Measurements from ENCODE around the gene KIAA2012.

KIAA2012 gene

GRCh38 chr2:202157211-202157990 lies 84.3 kb downstream of the KIAA2012 start:
- DNase-seq = no peak

- no peak for DNase-seq
These were observed 85.7 kb downstream of the KIAA2012 start for GRCh38 chr2:202158796-202159195.

- DNase-seq = no peak
These were observed 88.2 kb downstream of the KIAA2012 start for GRCh38 chr2:202161151-202161835.

GRCh38 chr2:202164411-202164810 lies 91.4 kb downstream of the KIAA2012 start:
- DNase-seq = no peak

- DNase-seq = no peak
These were observed 92.2 kb downstream of the KIAA2012 start for GRCh38 chr2:202165208-202165607.

- no peak for DNase-seq
These were observed 92.9 kb downstream of the KIAA2012 start for GRCh38 chr2:202165945-202166344.

GRCh38 chr2:202169131-202169530 lies 96.1 kb downstream of the KIAA2012 start:
- no peak for DNase-seq

- no peak for DNase-seq
These were observed 96.9 kb downstream of the KIAA2012 start for GRCh38 chr2:202169832-202170424.

- DNase-seq = peak; percentile 40
These were observed 98.3 kb downstream of the KIAA2012 start for GRCh38 chr2:202171241-202171825.

GRCh38 chr2:202172439-202173211 lies 99.6 kb downstream of the KIAA2012 start:
- no peak for DNase-seq

GRCh38 chr2:202178346-202178958 lies 105.4 kb downstream of the KIAA2012 start:
- no peak for DNase-seq

GRCh38 chr2:202184557-202184956 lies 111.5 kb downstream of the KIAA2012 start:
- no peak for DNase-seq

- no peak for DNase-seq
These were observed 112.1 kb downstream of the KIAA2012 start for GRCh38 chr2:202185156-202185555.

GRCh38 chr2:202186641-202187202 lies 113.7 kb downstream of the KIAA2012 start:
- no peak for DNase-seq

GRCh38 chr2:202187570-202187969 lies 114.5 kb downstream of the KIAA2012 start:
- DNase-seq = no peak

- no peak for DNase-seq
These were observed 120.2 kb downstream of the KIAA2012 start for GRCh38 chr2:202193305-202193704.

GRCh38 chr2:202193881-202194353 lies 120.9 kb downstream of the KIAA2012 start:
- no peak for DNase-seq

GRCh38 chr2:202194418-202194817 lies 121.4 kb downstream of the KIAA2012 start:
- DNase-seq = no peak

- no peak for DNase-seq
These were observed 123.7 kb downstream of the KIAA2012 start for GRCh38 chr2:202196727-202197126.

GRCh38 chr2:202201220-202202160 lies 128.4 kb downstream of the KIAA2012 start:
- no peak for DNase-seq

- DNase-seq = no peak
These were observed 130.3 kb downstream of the KIAA2012 start for GRCh38 chr2:202203348-202203747.

All from left hindlimb (tissue), 1 donor.